HepG2 (cell line): ENCODE measurements around the gene TUBB. TPM values are rescaled to one million over a fixed set of nuclear protein-coding genes. Genes with fewer than 3 reads are reported as not detected.

ENCODE experiments used
- ATAC-seq: fragments of 200-7000 bp; cut with Tn5 transposase; 3 replicates; pipeline ENCODE4 v1.9.1; 2020; ENCODE audit warnings: mild to moderate bottlenecking, moderate library complexity
- BruUV-seq: library from RNA; stranded (reverse); fragments of 400-500 nt; replicated peaks from 2 replicates; lab custom pipeline; 2021; lab: Mats Ljungman, UMichigan
- CTCF ChIA-PET: fragments of 300-600 bp; formaldehyde crosslinking; extraction: SDS; loops from one replicate; lab custom pipeline; 2021; ENCODE audit warnings: low total read pairs, inconsistent platforms, low intra/inter-chr PET ratio; lab: Yijun Ruan, JAX
- POLR2A ChIA-PET: fragments of 350-600 bp; sonication (Branson Sonifier 250); formaldehyde crosslinking; loops from one replicate; lab custom pipeline; 2020; ENCODE audit warnings: antibody characterized with exemption, inconsistent platforms; lab: Yijun Ruan, JAX
- DNase-seq: peaks from one replicate; pipeline ENCODE4 v3.0.0-alpha.2; 2015; ENCODE audit warnings: low spot score
- FAIRE-seq: peaks from 3 replicates; lab custom pipeline; 2011; peaks lifted over from hg19 to GRCh38; lab: Jason Lieb, UNC
- H2AFZ ChIP-seq: one replicate; pipeline ENCODE4 v1.6.1; 2011; ENCODE audit warnings: low read length, inconsistent platforms
- H3K27ac ChIP-seq: fragments of 300-600 bp; 3 replicates; pipeline ENCODE4 v1.8.0; 2011; ENCODE audit warnings: mixed run types, mild to moderate bottlenecking, mixed read lengths, low read length, inconsistent platforms; ENCODE audit not compliant: insufficient read depth; ENCODE audit errors: extremely low read length
- H3K27me3 ChIP-seq, 2 experiments: fragments of 200-600 bp in 1 of 2; 2 replicates in 1 of 2; 3 replicates in 1 of 2; pipeline versions ENCODE4 v1.6.0 to v1.8.0; 2011; ENCODE audit warnings: low read length in 2 of 2, mild to moderate bottlenecking in 2 of 2, moderate library complexity in 2 of 2, inconsistent platforms in 1 of 2; ENCODE audit not compliant: insufficient read depth in 2 of 2, control insufficient read depth in 1 of 2
- H3K36me3 ChIP-seq, 2 experiments: fragments of 200-600 bp in 1 of 2; replicated peaks in 1 of 2; 2 replicates in 1 of 2; 3 replicates in 1 of 2; pipeline versions ENCODE4 v1.5.1 to v1.8.0; 2011; ENCODE audit warnings: low read length in 2 of 2, inconsistent platforms in 1 of 2; ENCODE audit not compliant: insufficient read depth in 2 of 2, control insufficient read depth in 1 of 2
- H3K4me1 ChIP-seq: 2 replicates; pipeline ENCODE4 v1.5.1; 2012; ENCODE audit warnings: low read length, inconsistent platforms; ENCODE audit not compliant: insufficient read depth
- H3K4me2 ChIP-seq: 2 replicates; pipeline ENCODE4 v1.6.0; 2011; ENCODE audit warnings: low read depth, low read length, inconsistent platforms
- H3K4me3 ChIP-seq, 3 experiments: fragments of 200-600 bp in 1 of 3; sonication (generic), shearing (Covaris generic) in 1 of 3; replicated peaks in 1 of 3; 2 replicates each; pipeline ENCODE4 v1.5.1; 2011 to 2016; ENCODE audit warnings: low read length in 3 of 3, inconsistent platforms in 2 of 3, low read depth in 2 of 3, mild to moderate bottlenecking in 2 of 3, control low read depth in 1 of 3, mixed read lengths in 1 of 3; ENCODE audit not compliant: insufficient read depth in 1 of 3
- H3K79me2 ChIP-seq: one replicate; pipeline ENCODE4 v1.6.1; 2011; ENCODE audit warnings: low read length, inconsistent platforms; ENCODE audit not compliant: insufficient read depth
- H3K9ac ChIP-seq: 2 replicates; pipeline ENCODE4 v1.6.0; 2011; ENCODE audit warnings: mild to moderate bottlenecking, low read depth, low read length, inconsistent platforms; ENCODE audit not compliant: insufficient read depth
- H3K9me3 ChIP-seq: 2 replicates; pipeline ENCODE4 v1.5.1; 2012; ENCODE audit warnings: mild to moderate bottlenecking, low read length
- H4K20me1 ChIP-seq: 2 replicates; pipeline ENCODE4 v1.6.0; 2011; ENCODE audit warnings: inconsistent platforms, mild to moderate bottlenecking, low read length, moderate library complexity; ENCODE audit not compliant: insufficient read depth
- KDM6A ChIP-seq: IDR thresholded peaks from 2 replicates; pipeline ENCODE4 v1.6.1; 2016; ENCODE audit warnings: low read depth
- POGZ ChIP-seq: sonication (generic); formaldehyde crosslinking; IDR thresholded peaks from 2 replicates; pipeline ENCODE4 v1.4.0; 2020; ENCODE audit warnings: mild to moderate bottlenecking, missing genetic modification reagents
- RBFOX2 ChIP-seq: fragments of 200-400 bp; formaldehyde crosslinking; IDR thresholded peaks from 2 replicates; pipeline ENCODE4 v1.6.1; 2017; ENCODE audit warnings: low read depth, mild to moderate bottlenecking, low read length
- SOX6 ChIP-seq, 2 experiments: fragments of 450-650 bp in 1 of 2; sonication (generic) in 1 of 2; formaldehyde crosslinking in 1 of 2; IDR thresholded peaks; 2 replicates each; pipeline versions ENCODE4 v1.4.0 to v1.6.1; 2017 to 2020; ENCODE audit warnings: antibody characterized with exemption in 1 of 2, mild to moderate bottlenecking in 1 of 2, missing genetic modification reagents in 1 of 2
- ZNF564 ChIP-seq: sonication (generic); formaldehyde crosslinking; IDR thresholded peaks from 2 replicates; pipeline ENCODE4 v1.8.1; 2023; ENCODE audit warnings: mild to moderate bottlenecking, missing genetic modification reagents
- ZNF597 ChIP-seq: sonication (generic); formaldehyde crosslinking; IDR thresholded peaks from 2 replicates; pipeline ENCODE4 v1.5.0; 2020; ENCODE audit warnings: missing genetic modification reagents
- ZNF737 ChIP-seq: sonication (generic); formaldehyde crosslinking; IDR thresholded peaks from 2 replicates; pipeline ENCODE4 v1.5.0; 2020; ENCODE audit warnings: missing genetic modification reagents, mild to moderate bottlenecking, borderline replicate concordance
- ZSCAN5A ChIP-seq: sonication (generic); formaldehyde crosslinking; IDR thresholded peaks from 2 replicates; pipeline ENCODE4 v1.8.0; 2022; ENCODE audit warnings: mild to moderate bottlenecking, missing genetic modification reagents, borderline replicate concordance
- WGBS: methylation state at CpG from one replicate; pipeline ENCODE4 v1.1.6; 2017; ENCODE audit warnings: low lambda C conversion rate; 5-methylcytosine and 5-hydroxymethylcytosine counted together
- in situ Hi-C: cut with HindIII; loops from 2 replicates; pipeline ENCODE4 v1.10.0; 2017; ENCODE audit warnings: low pct_unique_long_range_greater_than_20kb; ENCODE audit not compliant: extremely low pct_ligation_motif_present
- intact Hi-C: fragments of 100-400 bp; cut with micrococcal nuclease; formaldehyde crosslinking; loops from one replicate; pipeline ENCODE4 v1.10.0; 2022; ENCODE audit not compliant: unreplicated experiment
- polyA plus RNA-seq, 8 experiments: library from polyadenylated mRNA; depleted of rRNA in 3 of 8; stranded (reverse) in 7 of 8; unstranded in 1 of 8; fragments of >200 nt; fragmentation: Illumina TruSeq in 4 of 8; extraction: Trizol in 4 of 8; gene quantifications; 2 replicates each; pipeline versions ENCODE4 v1.2.1 to v1.2.3, GENCODE V29; 2011 to 2016; ENCODE audit warnings: low read depth in 4 of 8, missing spikeins in 1 of 8, mixed read lengths in 1 of 8; ENCODE audit not compliant: insufficient read depth in 1 of 8
- total RNA-seq, 5 experiments: library from RNA; depleted of rRNA; stranded (reverse); fragments of >200 nt; fragmentation: Illumina TruSeq; extraction: Trizol; gene quantifications; 2 replicates each; pipeline ENCODE4 v1.2.3, GENCODE V29; 2016; ENCODE audit warnings: low read depth in 1 of 5

TUBB gene
- total and polyA plus RNA-seq, 2 of the 13 experiments (the other 11 are each of a cell fraction or from before 2014, with no cell fraction given) = 911 to 1,163 TPM

- no peak overlapping the region for H3K27ac ChIP-seq
- no peaks in the 10 kb centered on the region for H4K20me1 ChIP-seq
- BruUV-seq = no TSS peak
- H3K79me2 ChIP-seq = no peaks in the 10 kb centered on the region
- intact Hi-C loops (no loop called here), in situ Hi-C loops (no loop called here)
- ATAC-seq (no peak), DNase-seq (no peak), FAIRE-seq (no peak)
- no peaks in the 10 kb centered on the region for H3K9me3 ChIP-seq
- H3K4me1 ChIP-seq = peaks cover 12% of the 10 kb centered on the region; the same call in 1 of the 2 replicates
- TF ChIP-seq POGZ (CRISPR knock-in tag) (no peak), KDM6A (no peak), ZNF597 (CRISPR knock-in tag) (no peak), ZNF737 (CRISPR knock-in tag) (no peak), SOX6 (IDR thresholded peaks at IDR 0.05) (no peak), SOX6 (CRISPR knock-in tag; IDR thresholded peaks at IDR 0.05) (no peak), ZNF564 (no peak), ZSCAN5A (CRISPR knock-in tag) (no peak), RBFOX2 (no peak)
- peaks cover 2 to 47% of the 10 kb centered on the region in 2 experiments for H3K36me3 ChIP-seq
- H3K4me2 ChIP-seq = no peak overlapping the region
- no peak overlapping the region for H2AFZ ChIP-seq
- POLR2A ChIA-PET = interaction anchor here (0.8 to 1.8 kb wide), 3 partner anchors 8 to 14 kb away, joined by 3 to 18 read pairs (median 4); partner anchors contain the start of genes MDC1 and NRM
- CTCF ChIA-PET = no interaction called here
- H3K27me3 ChIP-seq = no peaks in the 10 kb centered on the region
- over 99% methylated on average over 8 of the region's 10 CpGs for WGBS
- H3K4me3 ChIP-seq = no peak overlapping the region
- no peak overlapping the region for H3K9ac ChIP-seq
These were observed 17.1 kb upstream of the TUBB start for GRCh38 chr6:30703011-30703410.
